Cardiac septum (tissue), 1 donor: ENCODE measurements around the gene OCSTAMP. TPM values are rescaled to one million over a fixed set of nuclear protein-coding genes. Genes with fewer than 3 reads are reported as not detected.

Experiments used
- DNase-seq: peaks from one replicate; pipeline ENCODE4 v3.0.0-alpha.2; 2020; ENCODE audit warnings: low spot score
- intact Hi-C: fragments of 100-400 bp; cut with DNase I; formaldehyde crosslinking; loops from one replicate; pipeline ENCODE4 v1.14.0; 2022
- total RNA-seq: library from RNA; stranded (reverse); fragmentation: NEBNext Ultra II Directional; extraction: Animal tissue kit (Norgen Biotek cat#: 25700); gene quantifications from one replicate; pipeline ENCODE4 v1.2.1, GENCODE V29; 2021
- donor health status: DM: no; HTN: no; CAD: no.

The OCSTAMP gene
- total RNA-seq, 1 donor from 2014 or later = not detected

DNA sequence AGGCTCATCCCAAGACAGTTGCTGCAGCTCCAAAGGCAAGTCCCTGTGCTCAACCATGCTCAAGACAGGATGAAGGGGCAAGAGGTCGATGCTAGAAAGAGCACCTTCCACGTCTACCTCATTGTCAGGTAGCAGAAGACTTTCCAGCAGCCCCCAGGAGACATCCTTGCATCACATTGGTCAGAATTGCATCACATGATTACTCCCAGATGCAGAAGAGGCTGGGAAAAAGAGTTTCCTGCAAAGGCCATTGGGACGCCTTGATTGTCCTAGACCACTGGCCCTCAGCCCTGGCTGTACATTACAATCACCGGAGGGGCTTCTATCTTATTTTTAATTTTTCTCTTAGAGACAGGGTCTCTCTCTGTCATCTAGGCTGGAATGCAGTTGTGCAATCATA, 19.8 kb downstream of the OCSTAMP start:
- no peak for DNase-seq
- intact Hi-C loops = no loop called here

DNA sequence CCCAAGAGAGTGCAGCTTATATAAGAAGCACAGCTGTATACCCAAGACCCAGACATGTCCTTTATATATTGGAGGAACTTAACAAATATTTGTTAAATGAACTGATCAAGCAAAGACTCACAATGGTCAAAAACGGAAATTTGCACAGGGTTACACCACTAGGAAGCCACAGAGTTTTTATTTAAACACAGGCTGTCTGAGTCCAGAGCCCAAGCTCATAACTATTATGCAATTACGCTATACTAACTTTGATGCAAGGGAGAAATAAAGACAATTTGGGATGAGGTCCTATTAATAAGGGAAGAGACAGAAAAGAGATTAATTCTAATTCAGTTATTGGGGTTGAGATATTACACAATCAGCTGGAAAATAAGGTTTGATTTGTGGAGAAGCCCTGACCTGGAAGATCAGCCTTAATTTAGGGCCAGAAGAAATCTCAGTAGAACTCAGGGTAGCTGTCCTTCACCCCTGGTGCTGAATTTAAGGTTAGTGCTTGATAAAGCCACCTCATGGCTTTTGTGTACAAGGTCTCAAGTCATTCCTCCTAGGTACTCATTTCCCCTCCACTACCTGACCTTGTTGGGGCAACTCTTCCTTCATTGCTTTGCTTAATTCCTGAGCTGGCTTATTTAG, 26.6 kb downstream of the OCSTAMP start:
- intact Hi-C loops = no loop called here
- no peak for DNase-seq

DNA sequence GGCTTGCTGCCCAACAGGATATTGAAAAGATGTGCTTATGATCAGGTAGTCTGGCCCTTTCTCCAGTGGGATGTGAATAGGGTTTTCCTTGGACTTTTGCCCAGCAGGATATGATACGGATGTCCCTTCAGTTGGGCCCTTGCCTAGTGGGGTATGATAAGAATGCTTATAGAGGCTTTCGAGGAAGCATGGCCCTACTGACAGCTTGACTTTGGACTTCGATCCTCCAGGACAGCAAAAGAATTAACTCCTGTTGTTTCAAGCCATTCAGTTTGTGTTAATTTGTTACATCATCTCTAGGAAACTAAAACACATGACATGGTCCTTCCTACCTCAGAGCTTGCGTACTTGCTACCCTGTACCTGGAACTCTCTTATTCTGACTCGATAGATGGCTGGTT, 27.3 kb downstream of the OCSTAMP start:
- no peak for DNase-seq
- intact Hi-C loops = no loop called here

GRCh38 chr20:46520976-46521579, 29.4 kb downstream of the OCSTAMP start:
- intact Hi-C loops = loop anchor here (2.0 kb wide), 1 partner anchor 160 kb away; no protein-coding TSS in a partner anchor
- DNase-seq = no peak

DNA sequence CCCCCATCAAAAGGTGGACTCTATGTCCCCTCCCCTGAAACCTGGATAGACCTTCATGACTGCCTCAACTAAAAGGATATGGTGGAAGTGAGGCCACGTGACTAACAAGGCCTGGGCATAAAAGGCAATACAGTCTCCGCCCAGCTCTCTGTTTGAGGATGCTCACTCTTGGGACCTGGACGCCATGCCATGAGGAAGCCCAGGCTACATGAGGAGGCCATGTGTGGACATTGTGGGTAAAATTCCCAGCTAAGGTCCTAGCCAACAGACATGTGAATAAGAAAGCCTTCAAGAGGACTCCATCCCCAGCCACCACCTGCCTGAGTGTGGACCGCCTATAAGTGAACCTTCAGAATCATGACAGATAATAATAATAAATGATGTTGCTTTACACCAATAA, 29.9 kb downstream of the OCSTAMP start:
- intact Hi-C loops = loop anchor here (2.0 kb wide), 1 partner anchor 160 kb away; no protein-coding TSS in a partner anchor
- DNase-seq = no peak

DNA sequence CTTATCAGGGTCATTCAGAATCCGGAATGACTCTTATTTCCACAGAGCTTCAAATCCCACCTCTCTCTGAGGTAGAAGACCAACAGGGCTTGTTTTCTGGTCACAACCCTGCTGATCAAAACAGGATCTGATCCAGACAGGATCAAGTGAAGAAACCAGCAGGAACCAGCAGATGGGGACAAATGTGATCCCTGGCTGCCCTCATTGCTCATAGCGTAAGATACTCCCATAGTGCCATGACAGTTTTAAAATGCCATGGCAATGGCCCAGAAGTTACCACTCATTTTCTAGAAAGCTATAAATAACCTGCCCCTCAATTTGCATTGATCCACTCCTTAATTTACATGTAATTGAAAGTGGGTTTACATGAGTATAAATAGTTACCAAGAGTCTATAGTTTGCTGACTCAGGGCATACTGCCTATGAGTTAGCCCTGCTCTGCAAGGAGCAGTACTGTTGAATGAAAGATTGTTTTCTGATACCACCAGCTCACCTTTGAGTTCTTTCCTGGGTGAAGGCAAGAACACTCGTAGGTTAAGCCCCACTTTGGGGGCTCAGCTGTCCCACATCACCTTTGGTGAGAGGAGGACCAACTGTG, 30.9 kb downstream of the OCSTAMP start:
- no peak for DNase-seq
- intact Hi-C loops = loop anchor here (2.0 kb wide), 1 partner anchor 161 kb away; no protein-coding TSS in a partner anchor

DNA sequence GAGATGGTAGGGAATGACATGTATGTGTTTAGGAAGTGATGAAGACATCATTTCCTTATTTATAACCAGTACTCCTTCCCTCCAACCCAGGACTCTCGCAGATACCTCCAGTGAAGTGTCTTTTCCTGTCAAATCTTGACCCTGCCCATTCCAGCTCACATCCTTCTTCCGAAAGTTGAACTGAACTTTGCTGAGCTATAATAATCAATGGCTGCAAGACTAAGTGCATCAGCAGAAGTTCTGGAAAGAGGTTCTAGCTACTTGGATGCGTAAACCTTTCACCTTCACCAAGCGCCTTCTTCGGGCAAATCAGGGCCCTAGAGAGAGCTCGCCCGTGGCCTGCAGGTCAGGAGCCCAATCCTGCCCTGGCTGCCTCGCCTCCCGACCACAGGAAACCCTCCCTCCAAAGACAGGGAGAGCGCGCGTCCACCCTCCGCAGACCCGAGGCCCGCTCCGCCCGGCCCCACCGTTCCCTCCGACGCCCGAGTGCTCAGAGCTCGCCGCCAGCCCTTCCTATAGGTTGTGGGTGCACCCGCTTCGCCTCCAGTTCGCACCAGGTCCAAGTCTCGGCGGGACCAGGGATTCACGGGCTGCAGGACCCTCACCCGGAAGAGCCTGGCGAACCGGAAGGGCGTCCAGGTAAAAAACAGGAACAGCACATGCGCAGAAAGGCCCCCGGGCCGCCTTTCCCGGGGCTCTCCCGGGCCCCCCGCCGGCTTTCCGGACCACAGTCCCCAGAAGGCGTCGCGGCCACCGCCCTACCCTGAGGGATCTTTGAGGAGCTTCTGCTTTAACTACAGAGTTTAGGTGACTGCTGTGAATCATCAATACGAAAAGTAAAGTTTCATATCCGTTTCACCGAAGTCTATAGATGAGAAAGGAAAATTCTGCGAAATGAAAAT, 37.3 kb downstream of the OCSTAMP start, which contains the start of gene ZNF334:
ZNF334 (minus strand) TSS at position 617 of the 902 bp plus-strand sequence. CDS start 1,457 bp downstream, outside the sequence.
- intact Hi-C loops = no loop called here
- no peak for DNase-seq

DNA sequence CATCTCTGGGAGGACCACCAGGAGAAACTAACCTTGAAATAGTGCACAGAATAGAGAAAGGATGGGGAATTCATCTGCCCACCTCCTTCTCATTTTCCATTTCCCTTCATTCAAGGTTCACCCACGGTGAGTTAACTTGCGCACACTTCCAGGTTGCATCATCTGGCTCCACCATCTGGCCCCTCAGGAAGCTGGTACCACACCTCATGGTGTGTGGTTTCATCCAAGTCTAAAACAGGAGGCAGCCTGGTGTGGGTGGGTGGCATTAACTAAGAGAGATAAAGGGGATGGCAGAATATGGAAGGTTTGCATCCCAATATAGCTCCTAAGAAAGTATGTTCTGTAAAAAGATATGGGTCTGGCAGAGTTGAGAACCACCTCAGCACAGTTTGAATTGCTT, 40.9 kb downstream of the OCSTAMP start:
- no peak for DNase-seq
- intact Hi-C loops = no loop called here

DNA sequence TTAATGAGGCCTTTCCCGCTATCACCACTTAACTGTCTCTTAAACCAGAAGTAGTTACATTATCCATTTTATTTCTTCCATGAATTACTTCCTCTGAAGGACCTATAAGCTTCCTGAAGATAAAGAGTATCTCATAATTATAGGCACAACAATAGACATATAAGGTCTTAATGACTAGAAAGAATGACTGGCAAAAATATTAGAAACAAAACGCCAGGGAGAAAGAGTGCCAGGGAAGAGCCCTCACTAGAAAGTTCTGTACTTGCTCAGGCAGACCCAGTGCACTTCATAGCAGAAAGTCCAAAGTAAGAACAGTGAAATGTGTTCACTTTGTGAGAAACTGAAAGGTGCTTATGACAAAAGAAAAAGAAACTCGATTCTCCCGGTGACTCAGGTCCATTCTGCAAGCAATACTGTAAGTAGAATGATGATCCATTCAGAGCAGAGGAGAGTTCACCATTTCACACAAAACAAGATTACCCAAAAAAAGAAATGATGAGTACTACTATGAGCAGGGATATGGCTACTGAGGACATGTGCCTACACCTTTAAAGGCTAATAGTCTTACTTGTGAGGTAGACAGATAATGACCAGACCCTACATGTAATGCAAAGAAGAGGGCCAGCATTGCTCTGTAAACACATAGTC, 42.6 kb downstream of the OCSTAMP start:
- no peak for DNase-seq
- intact Hi-C loops = no loop called here

DNA sequence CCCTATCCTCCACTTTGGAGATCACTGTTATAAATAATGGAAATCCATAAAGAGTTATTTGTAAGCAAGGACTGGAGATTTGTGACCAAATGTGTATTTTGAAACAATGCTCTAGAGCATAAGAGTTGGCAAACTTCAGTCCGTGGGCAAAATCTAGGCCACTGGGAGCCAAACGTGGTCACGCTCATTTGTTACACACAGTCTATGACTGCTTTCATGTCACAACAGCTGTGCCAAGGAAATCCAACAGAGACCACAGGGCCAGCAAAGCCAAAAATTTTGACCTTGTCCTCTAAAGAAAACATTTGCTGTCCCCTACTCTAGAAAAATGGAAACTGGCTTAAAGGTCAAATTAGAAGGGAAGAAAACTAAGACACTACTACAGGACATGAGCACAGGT, 44.9 kb downstream of the OCSTAMP start:
- intact Hi-C loops = no loop called here
- no peak for DNase-seq

DNA sequence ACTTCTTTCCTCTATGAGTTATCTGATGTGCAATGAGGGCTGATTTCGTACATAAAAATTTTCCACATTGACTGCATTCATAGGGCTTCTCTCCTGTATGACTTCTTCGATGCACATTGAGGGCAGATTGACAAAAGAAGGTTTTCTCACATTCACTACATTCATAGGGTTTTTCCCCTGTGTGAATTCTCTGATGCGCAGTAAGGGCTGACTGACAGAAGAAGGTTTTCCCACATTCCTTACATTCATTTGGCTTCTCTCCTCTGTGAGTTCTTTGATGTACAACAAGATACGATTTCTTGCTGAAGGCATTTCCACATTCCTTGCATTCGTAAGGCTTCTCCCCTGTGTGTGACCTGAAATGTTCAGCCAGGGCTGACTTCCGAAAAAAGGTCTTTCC, 48.5 kb downstream of the OCSTAMP start:
- intact Hi-C loops = no loop called here
- no peak for DNase-seq

- no peak for DNase-seq
- intact Hi-C loops = no loop called here
These were observed 49.0 kb downstream of the OCSTAMP start for GRCh38 chr20:46501337-46501942.

DNA sequence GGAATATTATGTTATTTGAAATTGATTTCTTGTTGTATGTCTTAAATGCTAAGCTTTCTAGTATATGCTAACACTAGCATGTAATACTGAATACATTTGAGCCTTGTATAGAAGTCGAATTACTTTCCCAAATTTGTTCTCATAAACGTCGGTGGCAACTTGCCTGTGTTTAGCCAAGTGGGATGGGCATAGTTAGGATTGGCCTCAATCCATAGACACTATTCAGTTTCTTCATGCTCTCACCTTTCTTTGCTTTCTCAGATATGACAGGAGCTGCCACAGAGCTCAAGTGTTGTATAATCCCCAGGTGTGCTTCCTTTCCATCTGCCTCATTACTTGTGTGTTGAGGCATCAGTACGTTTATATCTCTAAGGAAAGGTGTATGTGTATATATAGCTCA, 56.4 kb downstream of the OCSTAMP start:
- intact Hi-C loops = no loop called here
- DNase-seq = no peak

DNA sequence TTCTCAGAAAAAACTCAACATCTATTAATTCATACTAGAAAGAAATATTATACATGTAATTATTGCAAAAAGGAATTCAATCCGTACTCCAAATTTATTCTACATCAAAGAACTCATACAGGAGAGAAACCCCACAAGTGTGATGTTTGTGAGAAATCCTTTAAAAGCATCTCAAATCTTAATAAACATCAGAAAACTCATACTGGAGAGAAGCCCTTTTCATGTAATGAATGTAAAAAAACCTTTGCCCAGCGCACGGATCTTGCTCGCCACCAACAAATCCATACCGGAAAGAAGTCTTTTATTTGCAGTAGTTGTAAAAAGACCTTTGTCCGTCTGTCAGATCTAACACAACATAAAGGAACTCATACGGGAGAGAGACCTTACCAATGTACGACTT, 59.1 kb downstream of the OCSTAMP start:
- no peak for DNase-seq
- intact Hi-C loops = no loop called here

Other genes starting within 250 kb of the OCSTAMP start
- 0.83 TPM for gene CDH22, start 242.2 kb downstream of the OCSTAMP start, total RNA-seq
- gene ELMO2, start 144.0 kb downstream of the OCSTAMP start, total RNA-seq = 35.0 TPM
- gene ZNF334, start 37.1 kb downstream of the OCSTAMP start, total RNA-seq = 1.2 TPM
- 0.57 TPM for gene SLC13A3, start 100.8 kb upstream of the OCSTAMP start, total RNA-seq
- gene TP53RK, start 138.8 kb upstream of the OCSTAMP start, total RNA-seq = 6.4 TPM
- 2.7 TPM for gene SLC2A10, start 159.0 kb upstream of the OCSTAMP start, total RNA-seq